Muscle of back (tissue), 13 donors: ENCODE measurements around the gene CHRNA10. TPM values are rescaled to one million over a fixed set of nuclear protein-coding genes. Genes with fewer than 3 reads are reported as not detected.

Experiments
- DNase-seq, 3 donors: peaks; one replicate each; pipeline versions ENCODE4 v3.0.0 to v3.0.0-alpha.2; 2013
- long read RNA-seq, 9 donors: transcript quantifications; one replicate each; lab custom pipeline, GENCODE V29; 2026
- polyA plus RNA-seq, 10 donors: library from polyadenylated mRNA; unstranded; fragments of 120-200 nt; gene quantifications; one replicate each; pipeline ENCODE4 v1.2.1, GENCODE V29; 2013; ENCODE audit not compliant: insufficient read length in 10 of 10

Gene CHRNA10, protein sequence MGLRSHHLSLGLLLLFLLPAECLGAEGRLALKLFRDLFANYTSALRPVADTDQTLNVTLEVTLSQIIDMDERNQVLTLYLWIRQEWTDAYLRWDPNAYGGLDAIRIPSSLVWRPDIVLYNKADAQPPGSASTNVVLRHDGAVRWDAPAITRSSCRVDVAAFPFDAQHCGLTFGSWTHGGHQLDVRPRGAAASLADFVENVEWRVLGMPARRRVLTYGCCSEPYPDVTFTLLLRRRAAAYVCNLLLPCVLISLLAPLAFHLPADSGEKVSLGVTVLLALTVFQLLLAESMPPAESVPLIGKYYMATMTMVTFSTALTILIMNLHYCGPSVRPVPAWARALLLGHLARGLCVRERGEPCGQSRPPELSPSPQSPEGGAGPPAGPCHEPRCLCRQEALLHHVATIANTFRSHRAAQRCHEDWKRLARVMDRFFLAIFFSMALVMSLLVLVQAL
- polyA plus RNA-seq = 1 to 10 TPM; 2.5 to 4.6 (median 3.1) TPM
- long read RNA-seq, donor 1 = 0 reads
- long read RNA-seq, donor 2 = 0 reads
- long read RNA-seq, donor 3 = 0 reads
- long read RNA-seq, donor 4 = 0 reads
- long read RNA-seq, donor 5 = 0 reads
- long read RNA-seq, donor 6 = 0 reads
- long read RNA-seq, donor 7 = 0 reads
- long read RNA-seq, donor 8 = 0 reads
- long read RNA-seq, donor 9 = 0 reads

DNA sequence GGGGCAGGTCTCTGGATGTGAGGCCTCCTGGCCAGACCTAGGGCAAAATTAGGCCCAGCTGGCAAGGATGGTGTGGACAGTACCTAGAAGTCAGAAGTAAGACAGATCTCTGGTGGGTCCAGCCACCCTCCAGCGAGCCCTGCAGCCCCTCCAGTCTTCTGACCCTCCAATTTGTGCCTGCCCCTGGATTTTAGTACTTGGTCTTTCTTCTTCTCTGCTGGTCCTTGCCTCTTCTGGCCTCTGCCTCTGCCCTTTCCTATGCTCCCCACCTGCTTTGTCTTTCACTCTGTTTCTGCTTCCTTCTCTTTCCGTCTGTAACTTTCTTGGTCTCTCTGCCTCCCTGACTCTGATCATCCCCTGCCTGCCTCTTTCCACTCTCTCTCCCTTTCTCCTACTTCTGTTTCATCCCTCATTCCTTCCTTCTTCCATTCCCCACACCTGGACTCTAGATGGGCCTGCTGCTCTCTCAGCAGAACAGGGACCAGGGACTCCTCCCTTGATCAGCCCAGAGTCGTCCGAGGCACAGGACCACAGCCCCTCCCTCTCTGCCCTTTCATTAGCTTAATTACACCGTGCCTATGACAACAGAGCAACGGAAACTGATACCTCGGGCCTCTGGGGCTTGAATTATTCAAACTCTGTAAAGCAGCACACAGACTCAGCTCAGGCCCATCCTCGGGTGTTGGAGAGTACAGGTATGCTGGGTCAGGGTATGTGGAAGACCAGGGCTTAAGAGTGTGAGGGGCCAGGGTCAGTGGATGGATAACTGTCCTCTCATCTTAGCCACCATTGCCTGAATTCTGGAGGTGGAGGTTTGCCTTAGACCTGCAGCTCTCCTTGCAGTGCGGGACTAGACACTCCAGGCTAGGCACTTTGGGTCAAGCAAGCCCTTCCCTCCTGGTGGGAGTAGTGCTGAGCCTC is at the start of gene CHRNA10:
TSS of gene CHRNA10 (minus strand) at position 51 of the 921 bp plus-strand sequence. CDS start 72 bp downstream, outside the sequence.
- no peak for DNase-seq

GRCh38 chr11:3712274-3712673 is 41.1 kb upstream of the CHRNA10 start:
- no peak for DNase-seq

GRCh38 chr11:3710485-3711259 is 39.5 kb upstream of the CHRNA10 start:
- DNase-seq = no peak

DNA sequence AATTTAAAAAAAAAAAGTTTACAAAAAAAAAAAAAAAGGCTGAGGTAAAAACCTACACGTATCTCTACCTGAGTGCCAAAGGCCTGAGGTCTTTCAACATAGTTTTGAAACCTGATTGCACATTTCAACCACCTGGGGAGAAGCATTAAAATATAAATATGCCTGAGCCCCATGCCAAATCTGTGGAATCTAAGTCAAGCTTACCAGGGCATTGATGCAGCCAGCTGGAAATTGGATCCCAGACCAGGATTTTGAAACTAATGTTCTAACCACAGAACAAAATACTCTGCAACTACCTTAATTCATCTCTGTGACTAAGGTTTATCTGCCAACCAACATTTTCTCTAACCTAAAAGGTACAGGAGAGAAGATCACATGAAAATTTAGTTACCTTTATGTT is 38.8 kb upstream of the CHRNA10 start:
- no peak for DNase-seq

DNA sequence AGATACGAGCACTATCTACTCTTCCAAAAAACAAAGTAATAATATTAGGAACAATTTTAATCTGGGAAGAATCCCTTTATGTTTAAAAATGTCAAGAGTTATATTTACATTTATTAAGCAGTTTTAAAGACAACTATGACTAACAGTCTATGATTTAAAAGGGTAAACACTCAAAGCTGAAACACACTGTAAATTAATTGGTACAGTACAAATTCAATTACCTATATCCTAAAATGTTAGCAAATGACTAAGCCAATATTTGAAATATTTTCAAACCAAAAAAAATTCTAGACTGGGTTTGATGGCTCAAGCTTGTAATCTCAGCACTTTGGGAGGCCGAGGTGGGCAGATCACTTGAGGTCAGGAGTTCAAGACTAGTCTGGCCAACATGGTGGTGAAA is 36.0 kb upstream of the CHRNA10 start:
- no peak for DNase-seq

- DNase-seq = no peak
These were observed 32.2 kb upstream of the CHRNA10 start for GRCh38 chr11:3703383-3703782.

- DNase-seq = no peak
These were observed 29.7 kb upstream of the CHRNA10 start for GRCh38 chr11:3700910-3701309.

GRCh38 chr11:3700410-3700809 is 29.2 kb upstream of the CHRNA10 start:
- no peak for DNase-seq

DNA sequence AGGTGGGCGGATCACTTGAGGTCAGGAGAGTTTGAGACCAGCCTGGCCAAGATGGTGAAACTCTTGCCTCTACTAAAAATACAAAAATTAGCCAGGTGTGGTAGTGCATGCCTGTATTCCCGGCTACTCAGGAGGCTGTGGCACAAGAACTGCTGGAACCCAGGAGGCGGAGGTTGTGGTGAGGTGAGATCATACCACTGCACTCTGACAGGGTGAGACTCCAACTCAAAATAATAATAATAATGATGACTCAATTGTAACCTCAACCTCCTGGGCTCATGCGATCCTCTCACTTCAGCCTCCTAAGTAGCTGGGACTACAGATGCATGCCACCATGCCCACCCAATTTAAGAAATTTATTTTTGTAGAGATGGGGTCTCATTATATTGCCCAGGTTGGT is 15.6 kb upstream of the CHRNA10 start:
- DNase-seq = peak in 1 of 3 donors; percentile 18

DNA sequence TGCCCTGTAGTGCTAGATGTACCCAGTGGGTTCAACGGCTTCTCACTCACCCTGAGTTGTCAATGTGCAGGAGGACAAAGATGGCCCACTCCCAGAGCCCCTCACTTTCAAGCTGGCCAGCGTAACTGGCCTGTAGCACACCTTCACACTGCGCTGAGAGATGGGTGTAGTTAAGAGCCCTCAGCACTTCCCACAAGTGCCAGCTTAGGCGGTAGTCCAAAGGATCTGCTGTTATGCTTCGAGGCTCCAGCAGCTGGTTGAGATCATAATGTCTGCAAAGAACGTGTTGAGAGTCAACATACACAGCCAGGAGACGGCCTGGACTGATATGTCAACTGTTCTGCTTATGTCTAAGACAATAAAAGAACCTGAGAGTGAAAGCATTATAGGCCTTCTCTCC is 14.7 kb upstream of the CHRNA10 start:
- no peak for DNase-seq

DNA sequence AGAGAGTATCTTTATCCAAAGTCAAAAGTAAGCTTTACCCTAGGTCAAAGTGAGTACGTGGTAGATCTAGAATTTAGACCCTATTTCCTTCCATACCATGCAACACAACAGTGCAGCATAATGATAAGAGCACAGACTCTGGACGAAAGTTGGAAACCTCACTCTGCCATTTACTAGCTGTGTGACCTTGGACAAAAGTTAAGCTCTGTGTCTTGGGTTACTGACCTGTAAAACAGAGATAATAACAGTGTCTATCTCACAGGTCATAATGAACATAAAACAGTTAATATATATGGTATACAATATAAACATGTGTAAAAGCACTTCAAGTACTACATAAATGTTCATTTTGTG is 13.6 kb upstream of the CHRNA10 start:
- no peak for DNase-seq

DNA sequence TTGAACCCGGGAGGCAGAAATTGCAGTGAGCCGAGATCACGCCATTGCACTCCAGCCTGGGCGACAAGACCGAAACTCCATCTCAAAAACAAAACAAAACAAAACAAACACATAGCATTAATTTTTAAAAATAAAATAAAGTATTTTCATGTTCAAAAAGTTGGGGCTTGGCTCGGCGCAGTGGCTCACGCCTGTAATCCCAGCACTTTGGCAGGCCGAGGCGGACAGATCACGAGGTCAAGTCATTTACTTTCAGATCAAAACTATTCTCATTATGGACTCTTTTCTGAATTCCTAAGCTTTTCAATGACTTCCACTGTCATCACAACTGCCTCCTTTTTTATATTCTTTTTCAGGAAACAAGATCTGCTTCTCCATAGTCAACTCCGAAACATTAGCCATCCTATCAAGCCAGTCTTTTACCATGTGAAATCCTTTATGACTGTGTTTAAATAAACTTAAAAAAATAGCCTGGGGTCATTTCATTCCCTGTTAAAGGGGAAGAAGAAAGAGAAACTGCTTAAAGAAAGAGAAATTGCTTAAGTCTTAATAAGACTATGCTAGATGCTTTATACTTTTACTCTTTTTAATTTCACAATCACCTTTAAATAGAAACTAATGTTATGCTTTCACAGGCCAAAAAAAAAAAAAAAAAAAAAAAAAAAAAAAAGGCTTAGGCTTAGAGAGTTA is 13.1 kb upstream of the CHRNA10 start:
- DNase-seq = no peak

GRCh38 chr11:3683039-3683438 is 11.9 kb upstream of the CHRNA10 start:
- DNase-seq = no peak

GRCh38 chr11:3679077-3679476 is 7.9 kb upstream of the CHRNA10 start:
- no peak for DNase-seq

GRCh38 chr11:3675971-3676370 is 4.8 kb upstream of the CHRNA10 start:
- no peak for DNase-seq

- peak in 1 of 3 donors; percentile 8 for DNase-seq
These were observed 3.0 kb upstream of the CHRNA10 start for GRCh38 chr11:3674189-3674588.

DNA sequence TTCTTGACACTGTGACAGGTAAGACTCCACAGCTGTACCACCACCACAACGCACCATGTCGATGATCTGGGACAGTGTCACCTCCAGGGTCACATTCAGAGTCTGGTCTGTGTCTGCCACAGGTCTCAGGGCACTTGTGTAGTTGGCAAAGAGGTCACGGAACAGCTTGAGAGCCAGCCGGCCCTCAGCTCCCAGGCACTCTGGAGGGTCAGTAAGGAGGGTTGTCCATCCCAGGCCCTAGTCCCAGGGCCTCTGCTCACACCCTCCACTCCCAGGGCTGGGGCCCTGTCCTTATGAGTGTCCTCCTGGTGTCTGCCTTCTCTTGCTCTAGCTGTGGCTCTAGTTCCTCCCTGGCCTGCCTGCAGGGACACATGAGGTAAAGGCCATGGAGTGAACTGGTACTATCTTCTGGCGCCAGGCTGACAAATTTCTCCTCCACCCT is 1.4 kb downstream of the CHRNA10 start:
- DNase-seq = no peak

- no peak for DNase-seq
These were observed 2.1 kb downstream of the CHRNA10 start for GRCh38 chr11:3669128-3669527.

- DNase-seq = no peak
These were observed 3.8 kb downstream of the CHRNA10 start for GRCh38 chr11:3667149-3668035.

GRCh38 chr11:3666023-3666530 is 5.1 kb downstream of the CHRNA10 start:
- no peak for DNase-seq
